LNCaP clone FGC (cell line): Measurements from ENCODE around the gene RILPL2.
"Not testable (repeated sequence)": the region's sequence is repeated elsewhere in the genome, so short reads cannot be mapped to it uniquely, and the experiment has no call there.

Experiments
- DNase-seq: peaks from one replicate; pipeline ENCODE4 v3.0.0-alpha.2; 2011; ENCODE audit warnings: low read depth
- H3K4me3 ChIP-seq: 2 replicates; pipeline ENCODE4 v1.5.1; 2011; ENCODE audit warnings: mild to moderate bottlenecking, low read depth, low read length, control low read depth
- CTCF ChIP-seq: IDR thresholded peaks from 2 replicates; pipeline ENCODE4 v1.5.1; 2012; ENCODE audit warnings: mild to moderate bottlenecking; ENCODE audit not compliant: control insufficient read depth, insufficient read depth; ENCODE audit errors: extremely low read depth

Gene RILPL2

GRCh38 chr12:123468786-123469185, 32.3 kb upstream of the RILPL2 start:
- no peak overlapping the region for H3K4me3 ChIP-seq
- TF ChIP-seq CTCF = no peak
- DNase-seq = no peak

- TF ChIP-seq CTCF = no peak
- no peak overlapping the region for H3K4me3 ChIP-seq
- DNase-seq = no peak
These were observed 28.6 kb upstream of the RILPL2 start for GRCh38 chr12:123465084-123465483.

GRCh38 chr12:123463174-123463573, 26.7 kb upstream of the RILPL2 start:
- DNase-seq, H3K4me3 ChIP-seq: not testable (repeated sequence)

GRCh38 chr12:123457980-123458779, 21.7 kb upstream of the RILPL2 start, which contains the start of gene SNRNP35:
SNRNP35 (plus strand) TSS chr12:123458139; CDS start chr12:123465541, 7,402 bp downstream.
- DNase-seq = peak; percentile 56
- no peak for TF ChIP-seq CTCF
- peak within 1 kb of the TSS; percentile 96 for H3K4me3 ChIP-seq

- DNase-seq = no peak
- no peak overlapping the region for H3K4me3 ChIP-seq
These were observed 16.7 kb upstream of the RILPL2 start for GRCh38 chr12:123453165-123453564.

GRCh38 chr12:123452276-123452550, 15.7 kb upstream of the RILPL2 start:
- not testable (repeated sequence) for H3K4me3 ChIP-seq, DNase-seq

More at GRCh38 chr12:123453165-123453564, 16.7 kb upstream of the RILPL2 start:
- no peak for TF ChIP-seq CTCF

- no peak overlapping the region for H3K4me3 ChIP-seq
- no peak for DNase-seq
- no peak for TF ChIP-seq CTCF
These were observed 14.2 kb upstream of the RILPL2 start for GRCh38 chr12:123450636-123451035.

GRCh38 chr12:123449856-123450255, 13.4 kb upstream of the RILPL2 start:
- no peak for DNase-seq
- no peak overlapping the region for H3K4me3 ChIP-seq
- no peak for TF ChIP-seq CTCF
